ENCODE measurements around the gene CRLF3. TPM values are rescaled to one million over a fixed set of nuclear protein-coding genes. Genes with fewer than 3 reads are reported as not detected.
"Not testable (repeated sequence)": the region's sequence is repeated elsewhere in the genome, so short reads cannot be mapped to it uniquely, and the experiment has no call there.

CRLF3 gene
- total and polyA plus RNA-seq, 12 donors: 3.2 to 9.5 (median 5.2) TPM

DNA sequence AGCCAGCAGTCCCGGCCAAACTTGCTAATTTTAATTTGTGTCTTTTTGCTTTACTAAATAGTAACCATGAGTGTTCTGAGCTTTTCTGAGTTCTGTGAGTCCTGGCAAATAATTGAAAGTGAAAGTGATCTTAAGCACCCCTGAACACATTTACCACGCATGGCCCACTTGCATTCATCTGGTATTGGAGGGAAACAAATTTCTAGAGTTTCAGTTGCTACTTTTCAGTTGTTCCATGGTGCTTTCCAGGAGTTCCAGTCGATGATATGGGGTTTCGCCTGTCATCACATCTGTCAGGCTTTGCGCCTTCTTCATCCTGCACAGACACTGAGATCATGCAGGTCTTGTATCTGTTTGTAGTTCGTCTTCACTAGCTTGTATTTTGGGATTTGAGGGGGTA is 44.1 kb downstream of the CRLF3 start:
- ATAC-seq: no peak
- Histone ChIP-seq H3K36me3 (peaks cover 0 to 90% (median 9%) of the 10 kb centered on the region in 9 donors), H3K4me1 (no peaks in the 10 kb centered on the region), H3K4me3 (no peak overlapping the region), H3K27ac (no peak overlapping the region), H3K27me3 (no peaks in the 10 kb centered on the region), H3K9me3 (no peaks in the 10 kb centered on the region)
- 87 to 88% methylated on average over 6 of the region's 6 CpGs for WGBS, 2 donors
- DNase-seq: no peak
- intact Hi-C loops (cut with DNase I): no loop called here
- no peak for TF ChIP-seq CTCF (IDR thresholded peaks at IDR 0.05)

DNA sequence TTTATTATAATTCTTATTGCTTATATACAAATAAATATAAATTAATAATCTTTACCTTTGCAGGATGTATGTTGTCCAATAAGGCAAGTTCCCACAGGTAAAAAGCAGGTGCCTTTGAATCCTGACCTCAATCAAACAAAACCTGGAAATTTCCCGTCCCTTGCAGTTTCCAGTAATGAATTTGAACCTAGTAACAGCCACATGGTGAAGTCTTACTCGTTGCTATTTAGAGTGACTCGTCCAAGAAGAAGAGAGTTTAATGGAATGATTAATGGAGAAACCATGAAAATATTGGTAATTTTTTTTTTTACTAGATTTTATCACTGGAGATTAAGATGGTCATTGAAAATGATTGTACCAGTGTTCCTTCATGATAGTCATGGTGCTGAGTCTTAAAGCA is 55.7 kb downstream of the CRLF3 start:
- WGBS, 2 donors: 67 to 85% methylated on average over 3 of the region's 3 CpGs
- H3K4me3 ChIP-seq; H3K27ac ChIP-seq; DNase-seq; H3K4me1 ChIP-seq; H3K9me3 ChIP-seq; H3K27me3 ChIP-seq; intact Hi-C loops (cut with DNase I); ATAC-seq: not testable (repeated sequence)
- H3K36me3 ChIP-seq: peaks cover 0 to 95% (median 18%) of the 10 kb centered on the region in 9 donors

- H3K4me3 ChIP-seq; H3K9me3 ChIP-seq; H3K4me1 ChIP-seq; ATAC-seq; intact Hi-C loops (cut with DNase I); DNase-seq; H3K27me3 ChIP-seq; H3K27ac ChIP-seq: not testable (repeated sequence)
- H3K36me3 ChIP-seq: peaks cover 0 to 95% (median 18%) of the 10 kb centered on the region in 9 donors
- 95 to 97% methylated on average over 14 of the region's 14 CpGs for WGBS, 2 donors
Observed at GRCh38 chr17:30767641-30768404, 56.7 kb downstream of the CRLF3 start.

GRCh38 chr17:30761060-30761459 is 63.4 kb downstream of the CRLF3 start:
- Histone ChIP-seq H3K36me3 (peaks cover 0 to 96% (median 14%) of the 10 kb centered on the region in 9 donors), H3K27me3 (no peaks in the 10 kb centered on the region), H3K4me3 (no peak overlapping the region), H3K9me3 (no peaks in the 10 kb centered on the region), H3K4me1 (no peaks in the 10 kb centered on the region), H3K27ac (no peak overlapping the region)
- intact Hi-C loops (cut with DNase I): no loop called here
- no peak for DNase-seq
- TF ChIP-seq CTCF (IDR thresholded peaks at IDR 0.05): no peak
- no peak for ATAC-seq

- H3K27me3 ChIP-seq, H3K4me1 ChIP-seq, ATAC-seq, H3K4me3 ChIP-seq, DNase-seq, H3K9me3 ChIP-seq, H3K27ac ChIP-seq: not testable (repeated sequence)
- peaks cover 0 to 96% (median 10%) of the 10 kb centered on the region in 9 donors for H3K36me3 ChIP-seq
- intact Hi-C loops (cut with DNase I): loop anchor here in 1 of 10 donors (10.0 kb wide), 1 partner anchor 1212 kb away; no protein-coding TSS in a partner anchor
- 95 to 97% methylated on average over 10 of the region's 10 CpGs for WGBS, 2 donors
Observed at GRCh38 chr17:30753291-30753690, 71.2 kb downstream of the CRLF3 start.

- H3K27ac ChIP-seq, H3K27me3 ChIP-seq, H3K4me3 ChIP-seq, DNase-seq, H3K4me1 ChIP-seq, ATAC-seq, H3K9me3 ChIP-seq: not testable (repeated sequence)
- 96 to 97% methylated on average over 11 of the region's 11 CpGs for WGBS, 2 donors
- intact Hi-C loops (cut with DNase I): loop anchor here in 1 of 10 donors (10.0 kb wide), 1 partner anchor 1214 kb away; no protein-coding TSS in a partner anchor
- H3K36me3 ChIP-seq: peaks cover 0 to 95% (median 10%) of the 10 kb centered on the region in 9 donors
Observed at GRCh38 chr17:30750982-30751381, 73.5 kb downstream of the CRLF3 start.

GRCh38 chr17:30747621-30748020 is 76.9 kb downstream of the CRLF3 start:
- DNase-seq; H3K9me3 ChIP-seq; H3K27ac ChIP-seq; H3K4me1 ChIP-seq; H3K27me3 ChIP-seq; intact Hi-C loops (cut with DNase I); ATAC-seq; H3K4me3 ChIP-seq: not testable (repeated sequence)
- 98% methylated on average over 4 of the region's 4 CpGs for WGBS, 2 donors
- peaks cover 0 to 95% (median 10%) of the 10 kb centered on the region in 9 donors for H3K36me3 ChIP-seq

- H3K4me3 ChIP-seq; H3K27ac ChIP-seq; intact Hi-C loops (cut with DNase I); DNase-seq; H3K9me3 ChIP-seq; H3K4me1 ChIP-seq; ATAC-seq; H3K27me3 ChIP-seq: not testable (repeated sequence)
- 61 to 74% methylated on average over 1 of the region's 1 CpG for WGBS, 2 donors
- peaks cover 0 to 88% (median 6%) of the 10 kb centered on the region in 9 donors for H3K36me3 ChIP-seq
Observed at GRCh38 chr17:30742669-30743068, 81.8 kb downstream of the CRLF3 start.

GRCh38 chr17:30736371-30736770 is 88.1 kb downstream of the CRLF3 start:
- DNase-seq; intact Hi-C loops (cut with DNase I); H3K4me3 ChIP-seq; H3K27ac ChIP-seq; ATAC-seq; H3K27me3 ChIP-seq; H3K9me3 ChIP-seq: not testable (repeated sequence)
- WGBS, 2 donors: 94 to 97% methylated on average over 18 of the region's 18 CpGs
- peaks cover 0 to 22% (median 18%) of the 10 kb centered on the region in 9 donors for H3K4me1 ChIP-seq
- peaks cover 0 to 59% (median 0%) of the 10 kb centered on the region in 9 donors for H3K36me3 ChIP-seq

Measured in heart right ventricle (tissue), 16 donors.